ENCODE data around the gene SH3BGRL2.

Gene SH3BGRL2

DNA sequence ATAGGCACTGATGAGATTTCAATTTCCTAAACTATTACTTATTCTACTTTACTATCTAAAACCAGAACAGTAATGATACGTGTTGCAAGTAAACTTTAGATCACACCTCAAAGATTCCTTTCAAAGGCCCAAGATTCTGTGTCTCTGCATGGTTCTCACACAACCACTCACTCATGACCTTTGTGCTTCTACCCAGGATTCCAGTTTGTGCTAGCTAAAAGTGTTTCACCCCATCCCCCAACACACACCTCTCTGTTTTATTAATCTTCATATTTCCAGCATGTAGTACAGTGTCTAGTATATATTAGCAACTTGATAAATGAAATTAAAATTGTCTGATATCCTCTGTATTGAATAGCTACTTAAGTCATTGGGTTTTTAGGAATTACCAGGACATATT lies 8.8 kb upstream of the SH3BGRL2 start:
- in situ Hi-C loops (cut with HindIII; ENCODE audit: low pct_unique_long_range_greater_than_20kb, low sequenced_read_pairs) = no loop called here
- DNase-seq (ENCODE audit: low read depth in 1 of 2, low spot score in 1 of 2) = no peak

DNA sequence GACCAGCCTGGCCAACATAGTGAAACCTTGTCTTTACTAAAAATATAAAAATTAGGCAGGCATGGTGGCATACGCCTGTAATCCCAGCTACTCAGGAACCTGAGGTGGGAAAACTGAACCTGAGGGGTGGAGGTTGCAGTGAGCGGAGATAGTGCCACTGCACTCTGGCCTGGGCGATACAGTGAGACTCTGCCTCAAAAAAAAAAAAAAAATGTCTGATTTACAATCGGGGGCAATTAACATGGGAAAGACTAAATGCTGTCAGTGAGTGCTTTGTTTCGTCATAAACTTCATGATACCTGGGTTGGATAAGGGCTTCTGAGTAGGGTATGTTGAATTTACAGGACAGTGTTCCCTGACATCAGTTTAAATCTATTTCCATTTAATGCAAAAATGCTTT lies 8.0 kb upstream of the SH3BGRL2 start:
- in situ Hi-C loops (cut with HindIII; ENCODE audit: low pct_unique_long_range_greater_than_20kb, low sequenced_read_pairs) = no loop called here
- DNase-seq (ENCODE audit: low read depth in 1 of 2, low spot score in 1 of 2) = no peak
- TF ChIP-seq JUND (IDR thresholded peaks at IDR 0.05; ENCODE audit: low read depth) = no peak

More for the DNA sequence above, 8.8 kb upstream of the SH3BGRL2 start:
- TF ChIP-seq JUND (IDR thresholded peaks at IDR 0.05; ENCODE audit: low read depth) = no peak

DNA sequence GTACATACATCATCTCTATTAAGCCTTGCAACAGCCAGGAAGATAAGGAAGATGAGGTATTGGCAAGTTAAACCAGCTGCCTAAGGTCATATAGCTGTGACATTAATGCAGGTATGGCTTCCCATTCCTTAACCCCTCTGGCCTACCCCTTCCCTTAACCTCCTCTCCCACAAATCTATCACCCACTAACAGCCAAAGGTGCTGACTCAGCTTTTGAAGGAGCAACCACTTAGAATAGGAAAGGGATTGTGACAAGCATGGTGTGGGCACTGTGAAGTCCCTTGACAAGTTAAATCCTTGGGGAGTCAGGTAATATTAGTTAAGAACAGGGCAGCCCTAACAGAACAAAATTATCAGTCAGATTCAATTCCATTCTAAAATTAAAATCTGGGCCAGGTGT lies 5.4 kb upstream of the SH3BGRL2 start:
- DNase-seq (ENCODE audit: low read depth in 1 of 2, low spot score in 1 of 2) = no peak
- TF ChIP-seq JUND (IDR thresholded peaks at IDR 0.05; ENCODE audit: low read depth) = no peak
- in situ Hi-C loops (cut with HindIII; ENCODE audit: low pct_unique_long_range_greater_than_20kb, low sequenced_read_pairs) = no loop called here

DNA sequence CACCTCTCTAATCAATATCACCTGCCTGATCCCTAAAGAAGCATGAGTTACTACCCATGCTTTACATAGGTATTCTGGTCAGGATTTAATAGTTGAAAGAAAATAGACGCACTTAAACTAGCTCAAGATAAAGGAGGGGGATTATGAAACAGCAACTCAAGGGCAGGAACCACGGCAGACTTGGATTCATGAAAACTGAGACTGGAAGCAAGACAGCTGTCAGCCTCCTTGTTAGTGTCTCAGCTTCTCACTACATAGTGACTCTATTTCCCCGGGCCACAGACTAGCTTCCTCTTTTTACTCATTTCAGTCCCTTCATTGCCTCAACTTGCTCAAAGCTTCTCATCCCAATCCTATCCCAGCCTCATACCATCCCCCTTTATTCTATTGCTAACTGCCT lies 4.3 kb upstream of the SH3BGRL2 start:
- DNase-seq (ENCODE audit: low read depth in 1 of 2, low spot score in 1 of 2) = no peak
- no peak for TF ChIP-seq JUND (IDR thresholded peaks at IDR 0.05; ENCODE audit: low read depth)
- in situ Hi-C loops (cut with HindIII; ENCODE audit: low pct_unique_long_range_greater_than_20kb, low sequenced_read_pairs) = no loop called here

DNA sequence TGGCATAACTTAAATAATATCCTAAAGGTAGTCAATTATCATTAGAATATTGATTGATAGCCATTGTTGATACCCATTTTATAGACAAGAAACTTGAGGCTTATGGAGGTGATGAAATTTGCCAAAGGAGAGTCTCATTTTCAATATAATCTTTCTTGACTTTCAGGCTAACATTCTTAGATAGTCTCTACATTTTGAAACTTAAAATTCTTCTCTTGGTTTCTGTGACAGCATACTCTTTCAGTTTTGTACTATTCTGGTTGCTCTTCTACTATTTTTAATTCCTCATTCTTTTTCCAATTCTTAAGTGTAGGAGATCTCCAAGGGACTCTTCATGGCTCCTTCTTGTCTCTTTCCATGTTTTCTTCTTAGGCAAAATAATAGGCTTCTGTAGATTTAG lies 3.7 kb upstream of the SH3BGRL2 start:
- no peak for DNase-seq (ENCODE audit: low read depth in 1 of 2, low spot score in 1 of 2)
- TF ChIP-seq JUND (IDR thresholded peaks at IDR 0.05; ENCODE audit: low read depth) = no peak

DNA sequence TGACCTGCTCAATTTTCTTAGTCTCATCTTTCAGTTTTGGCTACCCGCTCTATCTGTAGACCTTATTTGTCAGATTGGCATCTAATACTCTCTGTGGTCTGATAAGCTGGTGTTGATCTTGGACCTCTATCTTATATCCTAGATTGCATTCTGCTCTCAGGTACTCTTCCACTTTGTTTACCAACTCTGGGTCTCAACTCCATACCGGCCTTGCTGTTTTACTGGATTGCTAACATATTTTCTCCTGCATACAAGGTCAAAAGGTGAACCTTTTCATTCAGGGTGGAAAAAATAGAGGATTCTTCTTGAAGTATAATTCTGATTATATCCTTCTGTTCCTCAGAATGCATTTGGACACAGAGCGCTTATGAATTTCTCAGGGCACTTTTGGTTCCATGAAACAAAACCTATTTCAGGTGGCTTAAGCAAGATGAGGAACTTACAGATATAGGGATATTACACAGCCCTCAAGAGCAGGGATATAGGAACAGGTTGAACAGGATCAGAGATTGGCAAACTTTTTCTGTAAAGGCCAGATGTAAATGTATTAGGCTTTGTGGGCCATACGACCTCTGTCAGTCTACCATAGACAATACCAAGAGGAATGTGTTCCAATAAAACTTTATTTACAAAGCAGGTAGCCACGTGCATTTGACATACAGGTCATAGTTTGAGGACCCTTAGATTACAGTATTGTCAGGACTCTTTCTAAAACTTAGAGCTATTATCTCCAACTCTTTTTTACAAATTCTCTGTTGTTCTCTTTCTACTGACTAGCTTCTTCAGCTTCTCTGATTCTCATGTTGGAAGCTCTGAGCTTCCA lies 2.5 kb upstream of the SH3BGRL2 start:
- no peak for DNase-seq (ENCODE audit: low read depth in 1 of 2, low spot score in 1 of 2)
- in situ Hi-C loops (cut with HindIII; ENCODE audit: low pct_unique_long_range_greater_than_20kb, low sequenced_read_pairs) = no loop called here
- no peak for TF ChIP-seq JUND (IDR thresholded peaks at IDR 0.05; ENCODE audit: low read depth)

More for the DNA sequence above, 3.7 kb upstream of the SH3BGRL2 start:
- in situ Hi-C loops (cut with HindIII; ENCODE audit: low pct_unique_long_range_greater_than_20kb, low sequenced_read_pairs) = no loop called here

DNA sequence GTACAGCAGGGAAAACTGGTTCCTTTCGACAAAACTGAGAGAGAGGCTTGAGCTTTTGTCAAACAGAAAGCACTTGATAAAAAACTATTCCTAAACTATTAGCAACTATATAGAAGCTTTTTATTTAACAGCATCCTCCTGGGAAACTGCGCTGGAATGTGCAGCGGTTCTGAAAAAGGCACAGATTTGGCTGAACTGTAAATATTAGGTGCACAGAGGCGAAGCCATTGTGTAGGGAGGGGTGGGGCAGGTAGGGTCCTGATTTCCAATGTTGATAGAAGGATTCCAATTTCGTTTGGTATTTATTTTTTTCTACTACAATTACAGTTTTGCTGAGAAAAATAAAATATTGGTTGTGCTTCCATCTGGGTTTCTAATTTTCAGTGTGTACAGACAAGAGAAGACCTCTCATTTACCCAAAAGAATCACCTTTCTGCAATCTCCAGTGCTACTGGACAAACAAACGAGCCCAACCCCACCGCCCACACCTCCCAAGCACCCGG lies 698 bp upstream of the SH3BGRL2 start:
- no peak for TF ChIP-seq JUND (IDR thresholded peaks at IDR 0.05; ENCODE audit: low read depth)
- in situ Hi-C loops (cut with HindIII; ENCODE audit: low pct_unique_long_range_greater_than_20kb, low sequenced_read_pairs) = no loop called here
- DNase-seq (ENCODE audit: low read depth in 1 of 2, low spot score in 1 of 2) = no peak

DNA sequence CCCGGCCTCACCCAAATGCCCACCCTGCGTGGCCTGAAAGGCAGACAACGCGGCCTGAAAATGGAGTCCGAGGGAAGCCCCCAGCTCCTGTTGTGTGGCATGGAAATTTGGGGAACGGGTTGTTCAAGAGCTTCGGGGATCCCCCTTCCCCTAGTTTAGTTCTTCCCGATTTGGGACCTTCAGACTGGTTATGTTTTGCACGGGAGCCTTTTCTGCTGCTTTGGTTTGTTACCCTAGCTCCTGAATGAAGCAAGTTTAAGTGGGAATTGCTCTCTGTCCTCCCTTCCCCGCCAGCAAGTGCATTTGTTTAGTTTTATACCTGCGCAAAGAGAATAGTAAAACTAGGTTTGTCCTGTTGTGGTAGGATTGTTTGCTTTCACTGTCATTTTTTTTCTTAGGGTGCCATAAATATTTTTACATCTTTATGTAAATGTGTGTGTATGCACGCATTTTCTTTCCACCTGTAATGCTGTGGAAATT lies 604 bp downstream of the SH3BGRL2 start:
- no peak for TF ChIP-seq JUND (IDR thresholded peaks at IDR 0.05; ENCODE audit: low read depth)
- in situ Hi-C loops (cut with HindIII; ENCODE audit: low pct_unique_long_range_greater_than_20kb, low sequenced_read_pairs) = no loop called here
- no peak for DNase-seq (ENCODE audit: low read depth in 1 of 2, low spot score in 1 of 2)

DNA sequence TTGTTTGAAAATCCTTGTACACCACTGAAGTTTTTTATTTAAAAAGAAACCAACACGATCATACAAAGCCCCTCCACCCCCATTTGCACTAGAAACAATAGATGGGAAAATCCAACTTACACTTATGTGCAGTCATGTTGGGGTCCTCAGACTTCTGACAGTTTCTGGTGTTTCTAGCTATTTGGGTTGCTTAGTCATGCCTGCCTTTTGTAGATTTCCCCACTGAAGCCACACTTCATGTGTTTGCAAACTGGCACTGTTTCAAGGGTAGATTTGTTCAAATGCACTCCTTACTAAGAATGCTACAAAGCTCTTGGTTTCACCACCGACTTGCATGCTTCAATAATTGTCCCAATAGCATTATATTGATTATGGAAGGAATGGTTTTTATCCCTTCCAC lies 1.5 kb downstream of the SH3BGRL2 start:
- TF ChIP-seq JUND (IDR thresholded peaks at IDR 0.05; ENCODE audit: low read depth) = no peak
- DNase-seq (ENCODE audit: low read depth in 1 of 2, low spot score in 1 of 2) = no peak
- in situ Hi-C loops (cut with HindIII; ENCODE audit: low pct_unique_long_range_greater_than_20kb, low sequenced_read_pairs) = no loop called here

DNA sequence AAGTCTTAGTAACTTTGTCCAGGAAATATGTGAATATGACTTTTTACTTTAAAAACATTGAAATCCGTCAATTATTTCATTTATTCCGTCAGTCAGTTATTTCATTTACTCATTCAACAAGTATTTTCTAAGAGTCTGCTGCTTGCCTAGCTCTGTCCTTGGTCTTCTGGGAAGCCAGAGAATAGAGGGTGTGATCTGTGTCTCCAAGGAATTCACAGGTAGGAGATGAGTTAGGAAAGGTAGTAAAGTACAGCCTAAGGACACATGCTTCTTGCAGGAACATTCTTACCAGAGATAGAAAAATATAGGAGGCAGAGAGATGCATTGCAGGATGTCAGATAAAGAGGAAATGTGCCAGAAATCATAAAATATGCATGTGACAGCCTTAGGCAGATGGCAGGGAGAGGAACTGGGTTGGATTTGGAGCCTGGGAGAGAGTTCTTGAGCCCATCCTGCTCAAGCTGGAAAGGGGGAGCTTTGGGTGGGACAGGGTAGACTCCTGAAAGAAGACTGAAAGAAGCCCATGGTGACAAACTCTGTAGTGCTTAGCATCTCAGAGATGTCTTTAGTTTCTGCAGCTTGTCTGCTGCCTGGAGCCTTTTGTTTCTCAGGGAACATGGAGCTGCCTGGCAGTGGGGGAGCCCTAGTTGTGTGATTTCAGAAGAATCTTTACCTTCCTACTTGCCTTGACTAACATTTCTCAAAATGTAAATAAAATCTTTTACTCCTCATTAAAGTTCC lies 3.5 kb downstream of the SH3BGRL2 start:
- no peak for TF ChIP-seq JUND (IDR thresholded peaks at IDR 0.05; ENCODE audit: low read depth)
- in situ Hi-C loops (cut with HindIII; ENCODE audit: low pct_unique_long_range_greater_than_20kb, low sequenced_read_pairs) = no loop called here
- DNase-seq (ENCODE audit: low read depth in 1 of 2, low spot score in 1 of 2) = no peak

DNA sequence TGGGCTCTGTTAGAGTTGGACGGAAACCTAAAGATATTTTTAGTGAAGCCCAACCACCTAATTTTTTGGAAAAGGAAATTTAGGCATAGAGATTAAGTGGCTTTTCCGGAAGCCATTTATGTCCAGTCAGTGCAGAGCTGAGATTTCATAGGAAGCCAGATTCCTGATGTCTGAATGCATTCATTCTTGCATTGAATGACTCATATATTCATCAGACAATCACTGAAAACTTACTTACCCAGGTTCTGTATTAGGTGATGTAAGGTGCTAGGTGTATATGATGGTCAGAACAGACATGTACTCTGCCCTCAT lies 4.1 kb downstream of the SH3BGRL2 start:
- in situ Hi-C loops (cut with HindIII; ENCODE audit: low pct_unique_long_range_greater_than_20kb, low sequenced_read_pairs) = no loop called here
- TF ChIP-seq JUND (IDR thresholded peaks at IDR 0.05; ENCODE audit: low read depth) = no peak
- no peak for DNase-seq (ENCODE audit: low read depth in 1 of 2, low spot score in 1 of 2)

DNA sequence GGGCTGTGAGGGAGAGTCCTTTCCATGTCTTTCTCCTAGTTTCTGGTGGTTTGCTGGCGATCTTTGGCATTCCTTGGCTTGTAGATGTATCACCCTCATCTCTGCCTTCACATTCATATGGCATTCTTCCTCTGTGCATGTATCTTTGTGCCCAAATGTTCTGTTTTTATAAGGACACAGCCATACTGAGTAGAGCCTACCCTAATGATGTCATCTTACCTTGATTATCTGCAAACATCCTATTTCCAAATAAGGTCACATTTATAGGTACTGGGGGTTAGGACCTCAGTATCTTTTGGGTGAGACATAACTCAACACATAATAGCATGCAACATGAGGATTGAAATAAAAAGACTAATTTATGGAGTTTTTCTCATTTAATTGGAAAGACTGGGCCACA lies 5.5 kb downstream of the SH3BGRL2 start:
- in situ Hi-C loops (cut with HindIII; ENCODE audit: low pct_unique_long_range_greater_than_20kb, low sequenced_read_pairs) = no loop called here
- no peak for TF ChIP-seq JUND (IDR thresholded peaks at IDR 0.05; ENCODE audit: low read depth)
- DNase-seq (ENCODE audit: low read depth in 1 of 2, low spot score in 1 of 2) = no peak

Measured in T47D (cell line).